CD4-positive, alpha-beta memory T cell (primary cell): ENCODE data around the gene COBLL1. TPM values are rescaled to one million over a fixed set of nuclear protein-coding genes. Genes with fewer than 3 reads are reported as not detected.
"Not testable (repeated sequence)": the region's sequence is repeated elsewhere in the genome, so short reads cannot be mapped to it uniquely, and the experiment has no call there.

Experiments
- CTCF ChIA-PET: fragments of 350-600 bp; sonication (Branson Sonifier 250); formaldehyde crosslinking; loops from one replicate; lab custom pipeline; 2021; ENCODE audit warnings: inconsistent platforms; ENCODE audit not compliant: partially characterized antibody; lab: Charles Lee
- POLR2A ChIA-PET: fragments of 350-600 bp; sonication (Branson Sonifier 250); formaldehyde crosslinking; loops from one replicate; lab custom pipeline; 2021; ENCODE audit not compliant: partially characterized antibody; lab: Charles Lee
- DNase-seq, 5 donors: peaks; one replicate each; pipeline versions ENCODE4 v3.0.0 to v3.0.0-alpha.2; 2020 to 2022; ENCODE audit warnings: mixed read lengths in 1 of 5
- H3K27ac ChIP-seq: one replicate; pipeline ENCODE4 v1.7.0; 2013; ENCODE audit warnings: low read depth, low read length
- H3K27me3 ChIP-seq: 2 replicates; pipeline ENCODE4 v1.7.0; 2013; ENCODE audit warnings: mild to moderate bottlenecking, low read length, moderate library complexity; ENCODE audit not compliant: insufficient read depth
- H3K36me3 ChIP-seq: 2 replicates; pipeline ENCODE4 v1.7.0; 2013; ENCODE audit warnings: mild to moderate bottlenecking, low read length, moderate library complexity; ENCODE audit not compliant: insufficient read depth
- H3K4me1 ChIP-seq: 2 replicates; pipeline ENCODE4 v1.7.0; 2013; ENCODE audit warnings: mild to moderate bottlenecking, low read length, moderate library complexity; ENCODE audit not compliant: insufficient read depth
- H3K4me3 ChIP-seq, 2 donors: one replicate each; pipeline ENCODE4 v1.7.0; 2013; ENCODE audit warnings: low read length in 2 of 2, mild to moderate bottlenecking in 1 of 2
- H3K9me3 ChIP-seq, 2 donors: one replicate each; pipeline ENCODE4 v1.7.0; 2013; ENCODE audit warnings: low read length in 2 of 2, control low read depth in 1 of 2; ENCODE audit not compliant: control insufficient read depth in 1 of 2
- H3K27ac Mint-ChIP-seq, 7 donors: one replicate each; pipeline ENCODE4 v1.8.0; 2020 to 2021; ENCODE audit warnings: mixed read lengths in 7 of 7, mild to moderate bottlenecking in 6 of 7, inconsistent platforms in 3 of 7, moderate library complexity in 3 of 7
- H3K27me3 Mint-ChIP-seq, 2 donors: one replicate each; pipeline ENCODE4 v1.8.0; 2020 to 2021; ENCODE audit warnings: mixed read lengths in 2 of 2
- H3K36me3 Mint-ChIP-seq, 2 donors: one replicate each; pipeline ENCODE4 v1.8.0; 2020 to 2021; ENCODE audit warnings: mixed read lengths in 2 of 2, inconsistent platforms in 1 of 2, mild to moderate bottlenecking in 1 of 2
- H3K4me1 Mint-ChIP-seq, 4 donors: one replicate each; pipeline ENCODE4 v1.8.0; 2020 to 2021; ENCODE audit warnings: mixed read lengths in 4 of 4, mild to moderate bottlenecking in 1 of 4
- H3K4me3 Mint-ChIP-seq, 8 donors: one replicate each; pipeline ENCODE4 v1.8.0; 2020 to 2021; ENCODE audit warnings: mixed read lengths in 8 of 8, mild to moderate bottlenecking in 7 of 8, moderate library complexity in 6 of 8, inconsistent platforms in 3 of 8
- H3K9me3 Mint-ChIP-seq, 8 donors: one replicate each; pipeline ENCODE4 v1.8.0; 2020 to 2021; ENCODE audit warnings: mixed read lengths in 8 of 8, mild to moderate bottlenecking in 5 of 8, inconsistent platforms in 3 of 8, moderate library complexity in 1 of 8
- intact Hi-C: fragments of 100-400 bp; cut with micrococcal nuclease; formaldehyde crosslinking; loops from one replicate; pipeline ENCODE4 v1.15.1; 2023
- polyA plus RNA-seq, 2 donors: library from polyadenylated mRNA; unstranded; fragments of 300-500 nt; fragmentation: Illumina TruSeq; gene quantifications; one replicate each; pipeline ENCODE4 v1.2.3, GENCODE V29; 2021
- total RNA-seq, 2 experiments: library from RNA; stranded (reverse); gene quantifications; one replicate each; pipeline ENCODE4 v1.2.3, GENCODE V29; 2021

The COBLL1 gene
- total and polyA plus RNA-seq, 4 experiments from 2014 or later, result 0.42 TPM; not detected in 3

DNA sequence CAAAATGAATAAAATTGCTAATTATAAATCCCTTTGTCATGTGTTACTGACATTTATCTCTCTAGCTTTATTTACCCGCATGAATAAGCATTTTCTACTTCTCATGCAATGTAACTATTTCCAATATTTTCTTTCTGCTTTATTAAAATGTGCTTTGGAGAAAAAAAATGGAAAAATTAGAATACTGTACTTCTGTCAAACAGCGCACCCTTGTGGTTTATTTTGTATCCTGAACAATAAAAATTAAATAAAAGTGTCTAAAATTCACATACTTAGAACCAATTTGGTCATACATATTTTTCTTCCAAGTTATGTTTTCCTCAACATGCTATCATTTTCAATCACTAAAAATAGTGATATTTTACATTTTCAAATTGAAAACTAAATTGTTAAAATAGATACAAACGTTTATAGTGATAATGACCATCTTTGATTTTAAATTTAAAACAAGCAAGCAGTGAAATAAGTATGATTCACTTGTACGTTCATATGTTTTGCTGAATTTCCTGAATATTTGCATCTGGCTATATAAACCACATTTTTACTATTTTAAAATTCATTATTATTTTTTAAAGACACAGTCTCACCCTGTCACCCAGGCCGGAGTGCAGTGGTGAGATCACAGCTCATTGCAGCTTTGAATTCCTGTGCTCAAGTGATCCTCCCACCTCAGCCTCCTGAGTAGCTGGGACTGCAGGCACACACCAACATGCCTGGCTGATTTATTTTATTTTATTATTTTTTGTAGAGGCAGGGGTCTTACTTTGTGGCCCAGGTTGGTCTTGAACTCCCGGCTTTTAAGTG is 124.4 kb downstream of the COBLL1 start:
- Mint-ChIP-seq H3K27ac (no peak overlapping the region), H3K27me3 (no peaks in the 10 kb centered on the region), H3K36me3 (no peaks in the 10 kb centered on the region), H3K4me1 (no peaks in the 10 kb centered on the region), H3K9me3 (peaks cover 0 to 1% (median 0%) of the 10 kb centered on the region in 8 donors), H3K4me3 (no peak overlapping the region)
- POLR2A ChIA-PET, result no interaction called here
- Histone ChIP-seq H3K27me3 (no peaks in the 10 kb centered on the region), H3K36me3 (no peaks in the 10 kb centered on the region), H3K4me3 (no peak overlapping the region), H3K4me1 (no peaks in the 10 kb centered on the region), H3K27ac (no peak overlapping the region), H3K9me3 (no peaks in the 10 kb centered on the region)
- intact Hi-C loops, result no loop called here
- CTCF ChIA-PET, result no interaction called here
- DNase-seq, result no peak

DNA sequence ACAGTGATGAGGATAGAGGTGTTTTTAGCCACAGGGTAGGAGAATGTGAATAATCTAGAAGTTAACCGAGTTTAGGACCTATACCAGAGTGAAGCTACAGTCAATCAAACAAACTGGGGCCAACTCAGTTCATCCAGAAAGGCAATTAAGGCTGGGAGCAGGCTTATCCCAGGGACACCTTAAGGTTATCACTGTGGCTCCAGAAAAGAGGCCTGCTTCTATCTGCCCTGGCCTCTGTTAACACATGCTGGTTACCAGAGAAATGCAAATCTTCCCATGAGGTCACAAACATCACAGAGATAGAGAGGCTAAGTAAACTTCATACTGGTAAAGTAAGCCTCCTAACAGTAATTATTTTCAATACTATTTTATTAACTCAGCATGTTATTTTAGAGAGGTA is 127.2 kb downstream of the COBLL1 start:
- no peak overlapping the region for H3K4me3 ChIP-seq
- H3K36me3 ChIP-seq, result no peaks in the 10 kb centered on the region
- Mint-ChIP-seq H3K9me3 (no peaks in the 10 kb centered on the region), H3K4me1 (no peaks in the 10 kb centered on the region), H3K4me3 (no peak overlapping the region), H3K27me3 (no peaks in the 10 kb centered on the region), H3K27ac (no peak overlapping the region), H3K36me3 (no peaks in the 10 kb centered on the region)
- ChIA-PET CTCF (no interaction called here), POLR2A (no interaction called here)
- intact Hi-C loops, result no loop called here
- no peaks in the 10 kb centered on the region for H3K4me1 ChIP-seq
- no peaks in the 10 kb centered on the region for H3K9me3 ChIP-seq
- no peaks in the 10 kb centered on the region for H3K27me3 ChIP-seq
- no peak overlapping the region for H3K27ac ChIP-seq
- DNase-seq, result no peak

DNA sequence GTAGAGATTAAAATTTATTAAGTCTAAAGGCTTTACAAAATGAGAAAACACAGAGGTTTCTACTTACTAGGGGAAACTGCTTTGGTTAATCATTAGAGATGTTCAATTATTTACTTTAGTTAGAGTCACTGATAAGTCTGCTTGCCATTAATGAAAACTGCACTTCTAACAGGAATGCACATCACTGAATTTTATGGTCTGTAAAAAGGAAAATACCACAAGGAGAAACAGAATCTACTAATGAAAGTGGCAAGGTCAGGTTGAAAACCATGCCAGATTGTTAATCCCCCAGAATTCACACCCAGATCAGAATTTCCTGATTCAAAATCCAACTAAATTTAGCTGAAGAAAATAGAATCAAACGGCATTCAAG is 129.9 kb downstream of the COBLL1 start:
- Mint-ChIP-seq H3K27ac (no peak overlapping the region), H3K27me3 (no peaks in the 10 kb centered on the region), H3K4me3 (no peak overlapping the region), H3K4me1 (no peaks in the 10 kb centered on the region), H3K36me3 (no peaks in the 10 kb centered on the region), H3K9me3 (no peaks in the 10 kb centered on the region)
- ChIA-PET POLR2A (no interaction called here), CTCF (no interaction called here)
- DNase-seq, result no peak
- Histone ChIP-seq H3K36me3 (no peaks in the 10 kb centered on the region), H3K4me3 (no peak overlapping the region), H3K9me3 (no peaks in the 10 kb centered on the region), H3K4me1 (no peaks in the 10 kb centered on the region), H3K27ac (no peak overlapping the region), H3K27me3 (no peaks in the 10 kb centered on the region)
- intact Hi-C loops, result no loop called here

GRCh38 chr2:164710837-164711765 is 130.5 kb downstream of the COBLL1 start:
- DNase-seq, result no peak
- Histone ChIP-seq H3K27ac (no peak overlapping the region), H3K36me3 (no peaks in the 10 kb centered on the region), H3K4me1 (no peaks in the 10 kb centered on the region), H3K9me3 (no peaks in the 10 kb centered on the region), H3K4me3 (no peak overlapping the region), H3K27me3 (no peaks in the 10 kb centered on the region)
- Mint-ChIP-seq H3K4me3 (no peak overlapping the region), H3K4me1 (no peaks in the 10 kb centered on the region), H3K27me3 (peaks cover 0 to 1% of the 10 kb centered on the region in 2 donors), H3K27ac (no peak overlapping the region), H3K36me3 (no peaks in the 10 kb centered on the region), H3K9me3 (peaks cover 0 to 5% (median 0%) of the 10 kb centered on the region in 8 donors)
- intact Hi-C loops, result no loop called here
- ChIA-PET POLR2A (no interaction called here), CTCF (no interaction called here)

- H3K36me3 Mint-ChIP-seq, intact Hi-C loops, H3K27ac ChIP-seq: not testable (repeated sequence)
These were observed 131.3 kb downstream of the COBLL1 start for GRCh38 chr2:164710252-164710836.

GRCh38 chr2:164706522-164706921 is 135.1 kb downstream of the COBLL1 start:
- Histone ChIP-seq H3K9me3 (no peaks in the 10 kb centered on the region), H3K4me3 (no peak overlapping the region), H3K27ac (no peak overlapping the region), H3K4me1 (no peaks in the 10 kb centered on the region), H3K27me3 (no peaks in the 10 kb centered on the region), H3K36me3 (no peaks in the 10 kb centered on the region)
- intact Hi-C loops, result no loop called here
- Mint-ChIP-seq H3K27ac (no peak overlapping the region), H3K9me3 (peaks cover 0 to 6% (median 0%) of the 10 kb centered on the region in 8 donors), H3K36me3 (no peaks in the 10 kb centered on the region), H3K4me1 (no peaks in the 10 kb centered on the region), H3K4me3 (no peak overlapping the region), H3K27me3 (peaks cover 0 to 1% of the 10 kb centered on the region in 2 donors)
- POLR2A ChIA-PET, result no interaction called here
- DNase-seq, result no peak
- CTCF ChIA-PET, result no interaction called here

More at GRCh38 chr2:164710252-164710836, 131.3 kb downstream of the COBLL1 start:
- H3K9me3 Mint-ChIP-seq, H3K9me3 ChIP-seq, CTCF ChIA-PET, DNase-seq, H3K4me3 Mint-ChIP-seq, H3K27me3 ChIP-seq, H3K27ac Mint-ChIP-seq, H3K4me3 ChIP-seq, H3K36me3 ChIP-seq, H3K4me1 ChIP-seq, H3K4me1 Mint-ChIP-seq, POLR2A ChIA-PET, H3K27me3 Mint-ChIP-seq: not testable (repeated sequence)
